GM23248 (cell line): ENCODE measurements around the gene PTPRS. TPM values are rescaled to one million over a fixed set of nuclear protein-coding genes. Genes with fewer than 3 reads are reported as not detected.

Experiments
- DNase-seq: peaks from one replicate; pipeline ENCODE4 v3.0.0-alpha.2; 2015
- H2AFZ ChIP-seq: fragments of 200-600 bp; sonication (generic); 2 replicates; pipeline ENCODE4 v1.6.1; 2016; ENCODE audit warnings: antibody characterized with exemption
- H3F3A ChIP-seq: fragments of 200-600 bp; sonication (generic); 2 replicates; pipeline ENCODE4 v1.6.1; 2016; ENCODE audit warnings: mild to moderate bottlenecking, antibody characterized with exemption, mixed run types; ENCODE audit not compliant: insufficient read depth
- H3K27ac ChIP-seq: fragments of 200-600 bp; sonication (generic); 2 replicates; pipeline ENCODE4 v1.5.1; 2016; ENCODE audit warnings: mild to moderate bottlenecking
- H3K27me3 ChIP-seq: fragments of 200-600 bp; sonication (generic); replicated peaks from 2 replicates; pipeline ENCODE4 v1.6.1; 2016; ENCODE audit warnings: mild to moderate bottlenecking; ENCODE audit not compliant: insufficient read depth
- H3K36me3 ChIP-seq: fragments of 200-600 bp; sonication (generic); 2 replicates; pipeline ENCODE4 v1.6.1; 2016; ENCODE audit warnings: low read depth, mild to moderate bottlenecking
- H3K4me1 ChIP-seq: fragments of 200-600 bp; sonication (generic); 2 replicates; pipeline ENCODE4 v1.6.1; 2016; ENCODE audit warnings: mild to moderate bottlenecking; ENCODE audit not compliant: insufficient read depth
- H3K4me2 ChIP-seq: fragments of 200-600 bp; sonication (generic); one replicate; pipeline ENCODE4 v1.6.1; 2016; ENCODE audit warnings: mild to moderate bottlenecking; ENCODE audit not compliant: unreplicated experiment
- H3K4me3 ChIP-seq: fragments of 200-600 bp; sonication (generic); 2 replicates; pipeline ENCODE4 v1.5.1; 2016; ENCODE audit warnings: mild to moderate bottlenecking
- H3K79me2 ChIP-seq: fragments of 200-600 bp; sonication (generic); 2 replicates; pipeline ENCODE4 v1.6.1; 2016; ENCODE audit warnings: mild to moderate bottlenecking; ENCODE audit not compliant: insufficient read depth
- H3K9ac ChIP-seq: fragments of 200-600 bp; sonication (generic); 2 replicates; pipeline ENCODE4 v1.6.1; 2016; ENCODE audit warnings: mild to moderate bottlenecking
- H3K9me2 ChIP-seq: fragments of 200-600 bp; sonication (generic); 2 replicates; pipeline ENCODE4 v1.6.1; 2016; ENCODE audit warnings: mixed run types, mild to moderate bottlenecking, moderate library complexity; ENCODE audit not compliant: insufficient read depth
- H3K9me3 ChIP-seq: fragments of 200-600 bp; sonication (generic); one replicate; pipeline ENCODE4 v1.6.1; 2017; ENCODE audit warnings: low read depth
- H4K20me1 ChIP-seq: fragments of 200-600 bp; sonication (generic); 2 replicates; pipeline ENCODE4 v1.6.0; 2016; ENCODE audit not compliant: insufficient read depth
- EZH2 ChIP-seq: fragments of 200-600 bp; sonication (generic); IDR thresholded peaks from 2 replicates; pipeline ENCODE4 v1.6.1; 2018; ENCODE audit warnings: antibody characterized with exemption, mild to moderate bottlenecking; ENCODE audit not compliant: insufficient read depth, poor library complexity, severe bottlenecking
- EZH2phosphoT487 ChIP-seq: fragments of 200-600 bp; sonication (generic); IDR thresholded peaks from 2 replicates; pipeline ENCODE4 v1.6.1; 2018; ENCODE audit warnings: antibody characterized with exemption, moderate library complexity, mild to moderate bottlenecking, low read depth; ENCODE audit not compliant: insufficient read depth
- WGBS, 2 experiments: methylation state at CpG; one replicate each; pipeline ENCODE4 v1.1.6; 2015 to 2017; ENCODE audit warnings: low lambda C conversion rate in 2 of 2, low coverage in 1 of 2; ENCODE audit errors: missing lambda C conversion rate in 2 of 2; 5-methylcytosine and 5-hydroxymethylcytosine counted together
- in situ Hi-C: fragments of 300-500 bp; cut with MboI; formaldehyde crosslinking; loops from 2 replicates; pipeline ENCODE4 v1.15.0; 2020
- polyA plus RNA-seq: library from polyadenylated mRNA; unstranded; fragments of >200 nt; fragmentation: Nextera tagmentation; extraction: Ambion mirVana; gene quantifications from 2 replicates; pipeline ENCODE4 v1.2.1, GENCODE V29; 2016
- total RNA-seq: library from RNA; depleted of rRNA; stranded (reverse); fragments of >200 nt; shearing (Covaris generic); gene quantifications from 2 replicates; pipeline ENCODE4 v1.2.3, GENCODE V29; 2014

Gene PTPRS
- total and polyA plus RNA-seq, 2 experiments from 2014 or later, result 20.2 to 196 TPM

GRCh38 chr19:5321066-5321642 lies 19.5 kb downstream of the PTPRS start:
- no peaks in the 10 kb centered on the region for H3F3A ChIP-seq
- H3K9ac ChIP-seq, result no peak overlapping the region
- TF ChIP-seq EZH2, result no peak
- TF ChIP-seq EZH2phosphoT487, result no peak
- WGBS, 2 experiments, result 92 to 96% methylated on average over 9 of the region's 9 CpGs
- H3K4me2 ChIP-seq, result no peak overlapping the region
- no peaks in the 10 kb centered on the region for H3K9me3 ChIP-seq
- H3K27me3 ChIP-seq, result no peaks in the 10 kb centered on the region
- no peak for DNase-seq
- H3K36me3 ChIP-seq, result no peaks in the 10 kb centered on the region
- no peak overlapping the region for H3K27ac ChIP-seq
- H3K4me3 ChIP-seq, result no peak overlapping the region
- no peaks in the 10 kb centered on the region for H3K9me2 ChIP-seq
- H3K4me1 ChIP-seq, result no peaks in the 10 kb centered on the region
- in situ Hi-C loops, result no loop called here
- no peak overlapping the region for H2AFZ ChIP-seq
- H3K79me2 ChIP-seq, result no peaks in the 10 kb centered on the region
- no peaks in the 10 kb centered on the region for H4K20me1 ChIP-seq

GRCh38 chr19:5319516-5319915 lies 21.1 kb downstream of the PTPRS start:
- Histone ChIP-seq H3K4me3 (no peak overlapping the region), H3F3A (no peaks in the 10 kb centered on the region), H3K27ac (no peak overlapping the region), H3K27me3 (no peaks in the 10 kb centered on the region), H2AFZ (no peak overlapping the region), H3K79me2 (no peaks in the 10 kb centered on the region), H3K9ac (no peak overlapping the region), H3K9me2 (no peaks in the 10 kb centered on the region), H4K20me1 (no peaks in the 10 kb centered on the region), H3K4me2 (no peak overlapping the region), H3K36me3 (no peaks in the 10 kb centered on the region), H3K4me1 (no peaks in the 10 kb centered on the region; the same call in 1 of the 2 replicates), H3K9me3 (no peaks in the 10 kb centered on the region)
- DNase-seq, result no peak
- in situ Hi-C loops, result no loop called here
- 69 to 75% methylated on average over 9 of the region's 9 CpGs for WGBS, 2 experiments
- TF ChIP-seq EZH2, result no peak
- TF ChIP-seq EZH2phosphoT487, result no peak

- Histone ChIP-seq H3K4me1 (no peaks in the 10 kb centered on the region; the same call in 1 of the 2 replicates), H4K20me1 (no peaks in the 10 kb centered on the region), H3K9ac (no peak overlapping the region), H3K4me2 (no peak overlapping the region), H2AFZ (no peak overlapping the region), H3K9me2 (no peaks in the 10 kb centered on the region), H3K36me3 (no peaks in the 10 kb centered on the region), H3K79me2 (no peaks in the 10 kb centered on the region), H3K4me3 (no peak overlapping the region), H3K9me3 (no peaks in the 10 kb centered on the region), H3K27me3 (no peaks in the 10 kb centered on the region), H3K27ac (no peak overlapping the region), H3F3A (no peaks in the 10 kb centered on the region)
- TF ChIP-seq EZH2 (no peak), EZH2phosphoT487 (no peak)
- in situ Hi-C loops, result no loop called here
- WGBS, 2 experiments, result 89 to 90% methylated on average over 6 of the region's 6 CpGs
- DNase-seq, result no peak
Observed at GRCh38 chr19:5318306-5318705, 22.3 kb downstream of the PTPRS start.

DNA sequence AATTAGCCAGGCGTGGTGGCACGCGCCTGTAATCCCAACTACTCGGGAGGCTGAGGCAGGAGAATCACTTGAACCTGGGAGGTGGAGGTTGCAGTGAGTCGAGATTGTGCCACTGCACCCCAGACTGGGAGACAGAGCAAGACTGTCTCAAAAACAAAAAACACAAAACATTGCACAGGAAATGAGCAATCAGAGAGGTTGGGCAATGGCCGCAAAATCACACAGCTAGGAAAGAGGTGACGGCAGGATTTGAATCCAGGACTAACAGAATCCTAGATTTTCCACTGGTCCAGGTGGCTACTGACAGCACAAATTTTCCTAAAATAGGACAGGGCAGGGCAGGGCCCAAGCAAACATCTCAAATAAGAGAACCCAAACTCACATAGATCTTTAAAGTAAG lies 23.3 kb downstream of the PTPRS start:
- H3K9me2 ChIP-seq, result no peaks in the 10 kb centered on the region
- H3K9ac ChIP-seq, result no peak overlapping the region
- WGBS, 2 experiments, result 82 to 99% methylated on average over 6 to 7 of the region's 7 CpGs
- no peak overlapping the region for H3K27ac ChIP-seq
- H3K27me3 ChIP-seq, result no peaks in the 10 kb centered on the region
- no peak overlapping the region for H3K4me2 ChIP-seq
- no peaks in the 10 kb centered on the region; the same call in 1 of the 2 replicates for H3K4me1 ChIP-seq
- no peaks in the 10 kb centered on the region for H4K20me1 ChIP-seq
- no peaks in the 10 kb centered on the region for H3F3A ChIP-seq
- no peaks in the 10 kb centered on the region for H3K9me3 ChIP-seq
- H2AFZ ChIP-seq, result no peak overlapping the region
- in situ Hi-C loops, result no loop called here
- TF ChIP-seq EZH2 (no peak), EZH2phosphoT487 (no peak)
- H3K36me3 ChIP-seq, result no peaks in the 10 kb centered on the region
- H3K4me3 ChIP-seq, result no peak overlapping the region
- no peak for DNase-seq
- H3K79me2 ChIP-seq, result no peaks in the 10 kb centered on the region
